BLaER1 treated with 17β-estradiol and CSF1 and Interleukin-3, amounts not matched to agents 10 nM and 100 nM (cell line): ENCODE results near the gene TMEM81.

ENCODE experiments used
- H3K27ac ChIP-seq, 11 experiments: shearing (Covaris generic); formaldehyde crosslinking; 2 replicates each; pipeline ENCODE4 v1.8.1; 2022
- H3K27me3 ChIP-seq, 11 experiments: shearing (Covaris generic); formaldehyde crosslinking; 2 replicates each; pipeline ENCODE4 v1.8.1; 2022
- H3K36me3 ChIP-seq, 11 experiments: shearing (Covaris generic); formaldehyde crosslinking; 2 replicates each; pipeline ENCODE4 v1.8.1; 2022
- H3K4me1 ChIP-seq, 10 experiments: shearing (Covaris generic); formaldehyde crosslinking; 2 replicates each; pipeline ENCODE4 v1.8.1; 2022
- H3K4me2 ChIP-seq, 11 experiments: shearing (Covaris generic); formaldehyde crosslinking; 2 replicates each; pipeline ENCODE4 v1.8.1; 2022
- H3K4me3 ChIP-seq, 10 experiments: shearing (Covaris generic); formaldehyde crosslinking; 2 replicates each; pipeline ENCODE4 v1.8.1; 2022
- H3K9ac ChIP-seq, 11 experiments: shearing (Covaris generic); formaldehyde crosslinking; 2 replicates each; pipeline ENCODE4 v1.8.1; 2022
- H3K9me3 ChIP-seq, 11 experiments: shearing (Covaris generic); formaldehyde crosslinking; replicated peaks in 1 of 11; 2 replicates each; pipeline ENCODE4 v1.8.1; 2022
- H4K20me1 ChIP-seq, 11 experiments: shearing (Covaris generic); formaldehyde crosslinking; 2 replicates each; pipeline ENCODE4 v1.8.1; 2022
- Cebpa-rat ChIP-seq, 11 experiments: shearing (Covaris generic); IDR thresholded peaks; 2 replicates each; pipeline ENCODE4 v1.8.1; 2022

TMEM81 gene

GRCh38 chr1:205073511-205073910 is 10.7 kb downstream of the TMEM81 start:
- TF ChIP-seq Cebpa-rat (IDR thresholded peaks at IDR 0.05), result no peak
- Histone ChIP-seq H3K4me3 (no peak overlapping the region), H3K27ac (no peak overlapping the region), H3K9ac (no peak overlapping the region), H3K4me1 (peaks cover 0 to 10% (median 7%) of the 10 kb centered on the region in 10 experiments; a peak in 9 of 20 replicates), H3K36me3 (no peaks in the 10 kb centered on the region), H3K27me3 (no peaks in the 10 kb centered on the region), H3K9me3 (no peaks in the 10 kb centered on the region), H3K4me2 (no peak overlapping the region), H4K20me1 (peaks cover 0 to 14% (median 0%) of the 10 kb centered on the region in 11 experiments; a peak in 2 of 22 replicates)

- no peak overlapping the region for H3K9ac ChIP-seq
- peaks cover 0 to 14% (median 0%) of the 10 kb centered on the region in 11 experiments; a peak in 2 of 22 replicates for H4K20me1 ChIP-seq
- no peak overlapping the region for H3K4me2 ChIP-seq
- no peaks in the 10 kb centered on the region for H3K9me3 ChIP-seq
- H3K4me1 ChIP-seq, result peaks cover 0 to 10% (median 7%) of the 10 kb centered on the region in 10 experiments; a peak in 9 of 20 replicates
- H3K4me3 ChIP-seq, result no peak overlapping the region
- no peak overlapping the region for H3K27ac ChIP-seq
- no peak for TF ChIP-seq Cebpa-rat (IDR thresholded peaks at IDR 0.05)
- no peaks in the 10 kb centered on the region for H3K36me3 ChIP-seq
- H3K27me3 ChIP-seq, result no peaks in the 10 kb centered on the region
Measured at GRCh38 chr1:205072881-205073280, 11.4 kb downstream of the TMEM81 start.

- no peaks in the 10 kb centered on the region for H3K9me3 ChIP-seq
- no peak overlapping the region for H3K4me2 ChIP-seq
- H3K27me3 ChIP-seq, result no peaks in the 10 kb centered on the region
- H4K20me1 ChIP-seq, result peaks cover 0 to 14% (median 0%) of the 10 kb centered on the region in 11 experiments; a peak in 2 of 22 replicates
- no peak overlapping the region for H3K4me3 ChIP-seq
- no peak overlapping the region for H3K27ac ChIP-seq
- no peaks in the 10 kb centered on the region for H3K36me3 ChIP-seq
- no peak for TF ChIP-seq Cebpa-rat (IDR thresholded peaks at IDR 0.05)
- H3K9ac ChIP-seq, result no peak overlapping the region
- peaks cover 0 to 10% (median 7%) of the 10 kb centered on the region in 10 experiments; a peak in 9 of 20 replicates for H3K4me1 ChIP-seq
Measured at GRCh38 chr1:205072286-205072685, 12.0 kb downstream of the TMEM81 start.

GRCh38 chr1:205071801-205072200 is 12.5 kb downstream of the TMEM81 start:
- Histone ChIP-seq H3K4me2 (no peak overlapping the region), H3K9me3 (no peaks in the 10 kb centered on the region), H3K4me3 (no peak overlapping the region), H3K4me1 (peaks cover 0 to 10% (median 7%) of the 10 kb centered on the region in 10 experiments; a peak in 9 of 20 replicates), H3K36me3 (no peaks in the 10 kb centered on the region), H3K27ac (no peak overlapping the region), H4K20me1 (peaks cover 0 to 11% (median 0%) of the 10 kb centered on the region in 11 experiments; a peak in 2 of 22 replicates), H3K9ac (no peak overlapping the region), H3K27me3 (no peaks in the 10 kb centered on the region)
- TF ChIP-seq Cebpa-rat (IDR thresholded peaks at IDR 0.05), result no peak

- Histone ChIP-seq H3K4me2 (no peak overlapping the region), H3K4me1 (peaks cover 0 to 2% (median 0%) of the 10 kb centered on the region in 10 experiments; a peak in 3 of 20 replicates), H4K20me1 (peaks cover 0 to 6% (median 0%) of the 10 kb centered on the region in 11 experiments; a peak in 2 of 22 replicates), H3K9me3 (no peaks in the 10 kb centered on the region), H3K9ac (no peak overlapping the region), H3K27me3 (no peaks in the 10 kb centered on the region), H3K36me3 (no peaks in the 10 kb centered on the region), H3K4me3 (no peak overlapping the region), H3K27ac (no peak overlapping the region)
- TF ChIP-seq Cebpa-rat (IDR thresholded peaks at IDR 0.05), result no peak
Measured at GRCh38 chr1:205071028-205071409, 13.2 kb downstream of the TMEM81 start.

- Histone ChIP-seq H3K4me3 (no peak overlapping the region), H3K9ac (no peak overlapping the region), H3K4me1 (no peaks in the 10 kb centered on the region), H3K9me3 (no peaks in the 10 kb centered on the region), H3K27me3 (no peaks in the 10 kb centered on the region), H3K36me3 (no peaks in the 10 kb centered on the region), H3K27ac (no peak overlapping the region), H4K20me1 (peaks cover 0 to 6% (median 0%) of the 10 kb centered on the region in 11 experiments; a peak in 2 of 22 replicates), H3K4me2 (no peak overlapping the region)
- TF ChIP-seq Cebpa-rat (IDR thresholded peaks at IDR 0.05), result no peak
Measured at GRCh38 chr1:205069371-205070125, 14.7 kb downstream of the TMEM81 start.

- no peak overlapping the region for H3K4me3 ChIP-seq
- H3K9me3 ChIP-seq, result no peaks in the 10 kb centered on the region
- H3K4me2 ChIP-seq, result no peak overlapping the region
- no peaks in the 10 kb centered on the region for H3K27me3 ChIP-seq
- H4K20me1 ChIP-seq, result peaks cover 0 to 6% (median 0%) of the 10 kb centered on the region in 11 experiments; a peak in 2 of 22 replicates
- no peaks in the 10 kb centered on the region for H3K36me3 ChIP-seq
- no peak for TF ChIP-seq Cebpa-rat (IDR thresholded peaks at IDR 0.05)
- no peak overlapping the region for H3K27ac ChIP-seq
- H3K9ac ChIP-seq, result no peak overlapping the region
- no peaks in the 10 kb centered on the region for H3K4me1 ChIP-seq
Measured at GRCh38 chr1:205068457-205069040, 15.7 kb downstream of the TMEM81 start.

- H3K4me2 ChIP-seq, result no peak overlapping the region
- no peaks in the 10 kb centered on the region for H3K9me3 ChIP-seq
- H3K9ac ChIP-seq, result no peak overlapping the region
- H3K36me3 ChIP-seq, result no peaks in the 10 kb centered on the region
- no peak for TF ChIP-seq Cebpa-rat (IDR thresholded peaks at IDR 0.05)
- no peaks in the 10 kb centered on the region for H3K4me1 ChIP-seq
- H3K4me3 ChIP-seq, result no peak overlapping the region
- no peak overlapping the region for H3K27ac ChIP-seq
- H3K27me3 ChIP-seq, result no peaks in the 10 kb centered on the region
- peaks cover 0 to 2% (median 0%) of the 10 kb centered on the region in 11 experiments; a peak in 2 of 22 replicates for H4K20me1 ChIP-seq
Measured at GRCh38 chr1:205068001-205068400, 16.3 kb downstream of the TMEM81 start.

- Histone ChIP-seq H3K4me1 (no peaks in the 10 kb centered on the region), H3K27me3 (no peaks in the 10 kb centered on the region), H3K4me3 (no peak overlapping the region), H3K27ac (no peak overlapping the region), H3K9ac (no peak overlapping the region), H3K9me3 (no peaks in the 10 kb centered on the region), H4K20me1 (no peaks in the 10 kb centered on the region; a peak in 2 of 22 replicates), H3K36me3 (no peaks in the 10 kb centered on the region), H3K4me2 (no peak overlapping the region)
- TF ChIP-seq Cebpa-rat (IDR thresholded peaks at IDR 0.05), result no peak
Measured at GRCh38 chr1:205067031-205067430, 17.2 kb downstream of the TMEM81 start.
